GM19351 (cell line): ENCODE data around the gene NCOA3.
"Not testable (repeated sequence)": the region's sequence is repeated elsewhere in the genome, so short reads cannot be mapped to it uniquely, and the experiment has no call there.

Experiments
- ATAC-seq: cut with Tn5 transposase; IDR thresholded peaks from one replicate; pipeline ENCODE4 v1.9.1; 2021; ENCODE audit warnings: mild to moderate bottlenecking, moderate library complexity; ENCODE audit not compliant: unreplicated experiment

NCOA3 gene

GRCh38 chr20:47535088-47535487, 33.4 kb downstream of the NCOA3 start:
- no peak for ATAC-seq

- no peak for ATAC-seq
Measured at GRCh38 chr20:47535994-47536393, 34.3 kb downstream of the NCOA3 start.

DNA sequence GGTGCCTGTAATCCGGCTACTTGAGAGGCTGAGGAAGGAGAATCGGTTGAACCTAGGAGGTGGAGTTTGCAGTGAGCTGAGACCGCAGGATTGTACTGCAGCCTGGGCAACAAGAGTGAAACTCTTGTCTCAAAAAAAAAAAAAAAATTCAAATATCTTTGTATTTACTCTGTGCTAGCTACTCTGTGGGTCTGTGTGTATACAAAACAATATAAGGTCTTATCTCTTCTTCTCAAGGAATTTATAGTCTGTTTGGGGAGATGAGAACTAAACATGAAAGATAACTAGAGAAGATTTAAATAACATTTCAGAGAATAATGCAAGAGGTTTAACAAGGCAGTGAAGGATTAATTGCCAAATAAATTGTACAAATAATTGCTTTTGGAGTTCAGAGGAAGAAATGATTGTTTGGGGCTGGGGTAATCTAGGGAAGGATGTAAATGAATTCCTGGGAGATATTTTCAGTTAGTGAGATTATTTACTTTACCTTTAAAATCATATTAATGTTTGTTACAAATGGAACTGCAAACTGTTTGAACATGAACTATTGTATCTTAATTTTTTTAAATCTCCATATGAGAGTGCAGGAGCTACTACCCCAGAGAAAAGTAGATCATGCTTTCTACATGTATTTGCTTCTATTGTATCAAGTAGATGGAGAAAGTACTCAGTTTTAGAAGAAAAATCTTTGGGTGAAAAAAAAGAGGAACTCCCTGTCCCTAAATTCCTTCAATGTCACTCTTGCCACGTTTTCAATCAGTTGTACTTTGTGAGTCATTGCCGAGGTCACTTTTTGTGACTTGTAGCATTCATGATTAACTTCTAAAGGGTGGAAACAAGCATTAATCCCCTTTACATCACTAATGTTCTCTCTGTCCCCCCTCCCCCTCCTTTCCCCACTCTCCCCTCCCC, 39.0 kb downstream of the NCOA3 start:
- no peak for ATAC-seq

DNA sequence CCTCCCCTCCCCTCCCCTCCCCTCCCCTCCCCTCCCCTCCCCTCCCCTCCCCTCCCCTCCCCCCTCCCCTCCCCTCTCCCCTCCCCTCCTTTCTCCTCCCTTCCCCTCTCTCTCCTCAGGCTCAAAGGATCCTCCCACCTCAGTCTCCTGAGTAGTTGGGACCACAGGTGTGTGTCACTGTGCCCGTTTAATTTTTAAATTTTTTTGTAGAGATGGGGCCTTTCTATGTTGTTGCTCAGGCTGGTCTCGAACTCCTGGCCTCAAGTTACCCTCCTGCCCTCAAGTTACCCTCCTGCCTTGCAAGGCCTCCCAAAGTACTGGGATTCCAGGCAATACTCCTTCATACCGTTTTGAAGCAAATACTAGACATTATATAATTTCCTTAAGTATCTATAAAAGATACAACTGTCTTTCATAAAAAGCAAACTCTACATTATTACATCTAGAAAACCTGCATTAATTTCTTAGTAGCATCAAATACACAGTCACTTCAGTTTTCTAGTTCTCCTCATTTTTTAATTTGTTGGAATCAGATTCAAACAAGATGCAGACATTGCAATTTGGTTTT, 39.8 kb downstream of the NCOA3 start:
- ATAC-seq = no peak

GRCh38 chr20:47543006-47543431, 41.3 kb downstream of the NCOA3 start:
- no peak for ATAC-seq

DNA sequence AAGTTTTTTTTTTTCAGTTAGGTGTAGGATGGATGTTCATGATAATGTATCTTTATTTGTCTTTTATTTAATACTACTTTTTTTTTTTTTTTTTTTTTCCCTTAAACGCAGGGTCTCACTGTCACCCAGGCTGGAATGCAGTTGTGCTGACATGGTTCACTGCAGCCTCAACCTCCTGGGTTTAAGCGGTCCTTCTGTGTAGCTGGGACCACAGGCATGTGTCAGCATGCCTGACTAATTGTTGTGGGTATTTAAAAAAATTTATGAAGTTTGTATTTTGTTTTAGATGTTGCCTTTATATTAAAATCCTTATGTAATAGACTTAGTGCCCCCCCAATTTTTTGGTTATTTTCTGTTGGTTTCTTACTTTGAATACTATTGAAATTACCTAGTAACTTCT, 42.6 kb downstream of the NCOA3 start:
- ATAC-seq = no peak

DNA sequence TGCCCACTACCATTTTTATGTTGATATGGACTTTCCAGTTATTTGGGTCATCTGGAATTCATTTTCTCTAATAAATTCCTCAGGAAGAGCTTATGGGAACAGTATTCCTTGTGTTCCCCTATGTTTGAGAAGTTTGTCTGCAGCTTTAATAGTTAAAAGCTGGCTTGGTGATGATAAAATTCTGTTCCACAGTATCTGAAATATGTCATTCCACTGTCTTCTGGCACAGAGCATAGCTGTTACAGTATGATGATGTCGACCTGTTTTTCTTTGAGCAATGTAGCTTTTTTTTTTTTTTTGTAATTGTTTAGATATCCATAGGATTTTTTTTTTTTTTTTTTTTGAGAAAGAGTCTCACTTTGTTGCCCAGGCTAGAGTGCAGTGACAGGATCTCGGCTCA, 43.2 kb downstream of the NCOA3 start:
- no peak for ATAC-seq

DNA sequence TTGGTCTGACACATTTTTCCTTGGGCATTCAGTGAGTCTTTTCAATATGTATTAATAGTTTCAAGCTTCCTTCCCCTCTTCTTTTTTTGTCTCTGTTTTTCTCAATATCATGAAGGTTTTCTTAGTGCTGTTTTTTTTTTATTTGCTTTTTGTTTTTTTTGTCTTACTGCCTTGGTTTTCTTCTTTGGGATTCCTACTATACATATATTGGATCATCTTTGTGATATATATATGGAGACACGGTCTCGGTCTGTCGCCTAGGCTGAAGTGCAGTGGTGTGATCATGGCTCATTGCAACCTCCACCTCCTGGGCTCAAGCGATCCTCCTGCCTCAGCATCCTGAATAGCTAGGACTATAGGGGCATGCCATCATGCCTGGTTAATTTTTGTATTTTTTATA, 43.8 kb downstream of the NCOA3 start:
- no peak for ATAC-seq

DNA sequence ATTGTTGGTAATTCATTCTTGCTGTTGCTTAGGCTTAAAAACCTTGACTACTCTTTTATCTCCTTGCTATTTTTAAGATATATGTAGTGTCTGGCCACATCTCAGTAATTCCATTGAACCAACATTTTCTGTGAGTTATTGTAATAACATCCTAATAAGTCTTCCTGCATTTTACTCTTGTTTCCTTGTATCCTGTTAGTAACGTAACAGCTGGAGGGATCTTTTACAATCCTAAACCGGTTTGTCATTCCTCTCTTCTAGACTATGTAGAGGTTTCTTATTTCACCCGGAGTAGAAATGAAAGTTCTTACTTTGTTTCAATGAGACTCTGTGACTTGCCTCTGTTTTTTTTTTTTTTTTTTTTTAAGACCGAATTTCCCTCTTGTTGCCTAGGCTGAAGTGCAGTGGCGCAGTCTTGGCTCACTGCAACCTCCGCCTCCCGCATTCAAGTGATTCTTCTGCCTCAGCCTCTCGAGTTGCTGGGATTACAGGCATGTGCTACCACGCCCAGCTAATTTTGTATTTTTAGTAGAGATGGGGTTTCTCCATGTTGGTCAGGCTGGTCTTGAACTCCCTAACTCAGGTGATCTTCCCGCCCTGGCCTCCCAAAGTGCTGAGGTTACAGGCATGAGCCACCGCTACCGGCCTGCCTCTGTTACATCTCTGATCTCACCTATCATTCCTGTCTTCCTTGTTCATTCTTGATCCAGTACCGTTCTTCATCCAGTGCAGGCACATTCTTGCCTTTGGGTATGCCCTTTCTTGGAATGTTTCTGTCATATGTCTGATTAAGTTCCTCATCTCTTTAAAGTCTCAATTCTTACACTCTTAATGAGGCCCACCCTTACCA, 44.7 kb downstream of the NCOA3 start:
- no peak for ATAC-seq

DNA sequence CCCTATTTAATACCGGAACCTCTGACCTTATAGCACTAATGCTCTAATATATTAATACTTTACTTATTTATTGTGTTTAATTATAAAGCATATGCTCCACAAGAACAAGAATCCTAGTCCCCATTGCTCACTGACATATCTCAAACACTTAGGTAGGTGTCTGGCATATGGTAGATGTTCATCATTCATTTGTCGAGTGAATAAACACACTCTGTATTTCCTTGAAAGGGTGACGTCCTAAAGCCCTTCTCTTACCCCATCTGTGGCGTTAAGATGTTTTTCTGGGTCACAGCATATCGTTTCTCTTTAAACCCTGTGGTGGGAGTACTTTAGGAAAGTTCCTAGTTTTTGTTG, 45.3 kb downstream of the NCOA3 start:
- ATAC-seq = no peak

- no peak for ATAC-seq
Measured at GRCh38 chr20:47549671-47550070, 48.0 kb downstream of the NCOA3 start.

GRCh38 chr20:47551222-47551621, 49.5 kb downstream of the NCOA3 start:
- ATAC-seq = no peak

DNA sequence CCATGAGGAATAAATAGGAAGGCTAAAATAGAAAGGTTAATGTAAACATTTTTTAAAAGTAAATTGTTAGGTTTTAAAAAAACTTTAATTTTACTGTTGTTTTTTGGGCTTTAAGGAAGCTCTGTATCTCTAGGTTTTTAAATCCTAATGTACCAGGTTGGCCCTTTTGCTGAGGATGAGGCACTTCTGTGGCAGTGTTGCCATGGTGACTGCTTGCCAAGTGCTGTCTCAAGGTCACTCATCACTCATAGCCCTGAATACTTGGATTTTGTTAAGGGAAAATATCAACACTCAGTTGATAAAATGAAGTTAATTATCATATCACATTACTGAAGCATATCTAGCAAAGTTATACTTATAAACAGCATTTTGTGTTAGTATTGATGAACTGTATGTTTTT, 50.2 kb downstream of the NCOA3 start:
- no peak for ATAC-seq

DNA sequence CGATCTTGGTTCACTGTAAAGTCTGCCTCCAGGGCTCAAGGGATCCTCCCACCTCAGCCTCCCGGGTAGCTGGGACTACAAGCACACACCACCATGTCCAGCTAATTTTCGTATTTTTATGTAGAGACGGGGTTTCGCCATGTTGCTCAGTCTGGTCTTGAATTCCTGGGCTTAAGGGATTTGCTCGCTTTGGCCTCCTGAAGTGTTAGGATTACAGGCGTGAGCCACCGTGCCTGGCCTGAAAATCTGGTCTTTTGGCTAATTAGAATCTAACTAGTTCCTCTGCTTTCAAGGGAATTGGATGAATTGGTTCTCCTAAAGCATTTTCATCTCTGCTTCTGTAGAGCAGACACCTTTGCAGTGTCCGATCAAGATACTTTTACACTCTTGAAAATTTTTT, 51.3 kb downstream of the NCOA3 start:
- ATAC-seq = no peak

- not testable (repeated sequence) for ATAC-seq
Measured at GRCh38 chr20:47553594-47554235, 52.0 kb downstream of the NCOA3 start.

DNA sequence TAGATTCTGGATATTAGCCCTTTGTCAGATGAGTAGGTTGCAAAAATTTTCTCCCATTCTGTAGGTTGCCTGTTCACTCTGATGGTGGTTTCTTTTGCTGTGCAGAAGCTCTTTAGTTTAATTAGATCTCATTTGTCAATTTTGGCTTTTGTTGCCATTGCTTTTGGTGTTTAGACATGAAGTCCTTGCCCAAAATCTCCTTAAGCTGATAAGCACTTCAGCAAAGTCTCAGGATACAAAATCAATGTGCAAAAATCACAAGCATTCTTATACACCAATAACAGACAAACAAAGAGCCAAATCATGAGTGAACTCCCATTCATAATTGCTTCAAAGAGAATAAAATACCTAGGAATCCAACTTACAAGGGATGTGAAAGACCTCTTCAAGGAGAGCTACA, 52.6 kb downstream of the NCOA3 start:
- not testable (repeated sequence) for ATAC-seq

GRCh38 chr20:47557218-47557617, 55.5 kb downstream of the NCOA3 start:
- ATAC-seq = no peak

DNA sequence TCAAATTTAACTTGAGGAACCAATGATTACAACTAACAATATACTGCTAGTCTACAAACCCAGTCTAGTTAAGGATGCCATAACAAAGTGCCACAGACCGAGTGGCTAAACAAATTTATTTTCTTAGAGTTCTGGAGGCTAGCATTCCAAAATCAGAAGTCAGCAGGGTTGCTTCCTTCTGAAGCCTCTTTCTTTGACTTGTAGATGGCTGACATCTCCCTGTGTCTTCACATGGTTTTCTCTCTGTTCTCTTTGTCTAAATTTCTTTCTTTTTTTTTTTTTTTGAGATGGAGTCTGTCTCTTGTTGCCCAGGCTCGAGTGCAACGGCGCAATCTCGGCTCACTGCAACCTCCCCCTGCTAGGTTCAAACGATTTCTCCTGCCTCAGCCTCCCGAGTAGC, 56.1 kb downstream of the NCOA3 start:
- no peak for ATAC-seq

DNA sequence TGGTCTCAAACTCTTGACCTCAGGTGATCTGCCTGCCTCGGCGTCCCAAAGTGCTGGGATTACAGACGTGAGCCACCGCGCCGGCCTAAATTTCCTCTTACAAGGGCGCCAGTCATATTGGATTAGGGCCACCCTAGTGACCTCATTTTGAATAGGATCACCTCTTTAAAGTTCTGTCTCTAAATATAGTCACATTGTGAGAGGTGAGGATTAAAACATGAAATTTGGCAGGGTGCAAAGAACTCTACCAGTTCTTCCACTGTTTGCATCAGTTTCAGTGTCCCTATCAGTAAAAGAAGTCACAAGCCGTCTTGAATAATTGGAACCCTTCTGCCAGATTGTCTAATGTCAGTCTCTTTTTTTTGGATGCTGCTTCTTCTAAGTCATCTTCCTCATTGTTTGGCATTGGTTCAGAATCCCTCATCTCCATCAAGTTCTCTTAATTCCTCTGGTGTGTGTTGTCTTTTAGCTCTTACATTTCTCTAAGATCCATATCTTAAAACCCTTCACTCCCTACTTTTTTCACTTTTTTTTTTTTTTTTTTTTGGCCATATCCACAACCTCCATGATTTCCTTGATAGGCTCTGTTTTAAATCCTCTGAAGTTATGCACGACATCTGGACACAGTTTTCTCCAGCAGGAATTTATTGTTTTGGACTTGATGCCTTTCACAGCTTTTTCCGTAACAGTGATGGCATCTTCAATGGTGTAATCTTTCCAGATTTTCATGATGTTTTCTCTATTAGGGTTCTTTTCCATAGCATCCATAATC, 56.8 kb downstream of the NCOA3 start:
- ATAC-seq = no peak

DNA sequence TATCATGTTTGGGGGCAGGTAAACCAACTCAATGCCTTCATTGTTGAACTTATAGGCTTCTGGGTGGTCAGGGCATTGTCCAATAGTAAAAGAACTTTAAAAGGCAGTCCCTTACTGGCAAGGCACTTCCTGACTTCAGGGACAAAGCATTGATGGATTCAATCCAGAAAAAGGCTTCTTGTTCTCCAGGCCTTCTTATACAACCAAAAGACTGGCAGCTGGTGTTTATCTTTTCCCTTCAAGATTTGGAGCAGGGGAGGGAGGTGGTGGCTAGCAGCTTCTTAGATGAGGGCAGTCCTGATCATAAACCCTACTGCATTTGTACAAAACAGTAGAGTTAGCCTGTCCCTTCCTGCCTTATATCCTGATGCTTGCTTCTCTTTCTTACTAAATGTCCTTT, 57.5 kb downstream of the NCOA3 start:
- no peak for ATAC-seq
